ENCODE measurements around the gene WDR5.

DNA sequence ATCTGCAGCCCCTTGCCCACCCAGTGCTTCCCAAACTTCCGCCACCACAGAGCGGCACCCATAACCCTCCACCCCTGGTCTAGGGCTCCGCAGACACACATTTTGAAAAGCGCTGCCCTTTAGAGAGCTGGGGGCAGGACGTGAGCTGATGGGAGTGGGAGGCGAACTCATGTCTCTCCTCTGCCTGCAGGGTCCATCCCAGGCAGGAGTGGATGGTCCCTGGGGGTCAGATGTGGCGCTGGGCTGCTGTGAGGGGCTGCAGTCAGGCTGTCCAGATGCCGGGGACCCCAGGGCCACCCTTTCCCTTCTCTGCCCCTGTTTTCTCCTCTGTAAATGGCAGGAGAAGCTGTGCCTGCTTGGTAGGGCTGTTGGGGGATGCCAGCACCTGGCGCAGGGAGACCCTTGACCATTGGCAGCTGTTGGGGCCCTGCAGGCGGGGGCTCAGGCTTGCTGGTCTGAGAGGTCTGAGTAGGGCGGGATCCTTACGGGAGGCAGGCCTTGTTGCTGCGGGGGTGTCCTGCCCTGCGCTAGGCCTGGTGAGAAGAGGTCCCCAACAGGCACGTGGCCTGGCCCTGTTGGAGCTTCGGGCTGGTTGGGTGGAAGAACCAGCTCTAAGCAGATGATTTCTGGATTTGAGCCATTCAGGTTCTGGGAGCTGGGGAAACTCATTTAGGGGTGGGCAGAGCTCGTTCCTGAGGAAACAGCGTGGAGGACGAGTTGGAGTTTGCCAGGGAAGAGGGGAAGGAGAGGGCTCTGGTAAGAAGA lies 38.8 kb downstream of the WDR5 start:
- TF ChIP-seq POLR2AphosphoS5 (IDR thresholded peaks at IDR 0.05; ENCODE audit: low read depth, low read length), result no peak
- no peak for TF ChIP-seq POLR2A (IDR thresholded peaks at IDR 0.05; ENCODE audit: low read depth, low read length)
- TF ChIP-seq SPI1 (IDR thresholded peaks at IDR 0.05; ENCODE audit: low read depth, low read length), result no peak
- TF ChIP-seq TAF1 (IDR thresholded peaks at IDR 0.05; ENCODE audit: low read depth, low read length), result no peak
- TF ChIP-seq POU2F2 (IDR thresholded peaks at IDR 0.05; ENCODE audit: low read depth, low read length), result no peak

Data from GM12891 (cell line).